Purkinje cell (primary cell): ENCODE results near the gene GPAM. TPM values are rescaled to one million over a fixed set of nuclear protein-coding genes. Genes with fewer than 3 reads are reported as not detected.

Experiments used
- polyA plus RNA-seq: library from polyadenylated mRNA; unstranded; fragments of >200 nt; fragmentation: Nextera tagmentation; gene quantifications from 2 replicates; pipeline ENCODE4 v1.2.1, GENCODE V29; 2014

Gene GPAM
- polyA plus RNA-seq: 2.8 and 9.4 TPM in 2 replicates

DNA sequence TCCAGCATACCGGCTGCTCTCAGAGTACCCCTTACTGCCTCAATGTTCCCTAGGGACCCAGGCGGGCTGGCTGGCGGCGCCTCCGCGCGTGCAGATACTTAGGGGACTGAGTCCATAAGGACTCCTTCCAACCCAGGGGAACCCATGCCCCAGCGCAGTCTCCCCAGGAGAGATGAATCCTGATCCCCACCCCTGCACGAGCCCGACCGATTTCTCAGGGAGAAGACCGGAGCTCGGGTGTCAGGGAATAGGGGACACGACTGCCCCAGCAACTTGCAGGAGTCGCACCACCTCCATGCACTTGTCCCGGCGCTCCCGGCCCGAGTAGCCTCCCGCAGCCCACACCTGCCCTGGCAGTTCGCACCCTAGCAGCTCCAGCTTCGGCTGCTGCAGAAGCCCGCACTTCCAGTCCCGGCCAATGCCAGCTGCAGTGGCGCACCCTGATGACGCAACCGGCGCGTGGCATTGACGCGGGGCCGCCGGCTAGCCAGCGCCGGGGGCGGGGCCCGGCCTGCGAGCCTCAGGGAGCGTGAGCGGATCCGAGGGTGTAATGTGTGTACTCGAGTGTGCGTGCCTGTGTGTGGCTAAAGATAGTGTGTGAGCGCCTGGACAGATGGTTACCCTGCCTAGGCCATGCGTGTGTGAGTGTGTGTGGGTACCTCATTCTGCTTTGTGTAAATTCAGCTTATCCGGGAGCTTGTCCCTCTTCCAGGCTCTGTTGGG, at the start of gene GPAM:
Gene GPAM (minus strand): TSS at position 437 of the 723 bp plus-strand sequence. CDS start 1,981 bp downstream, outside the sequence.

Other genes starting within 250 kb of the GPAM start
- not detected in 2 replicates for gene TECTB, start 99.6 kb upstream of the GPAM start, polyA plus RNA-seq
- 0.27 TPM in 1 of 2 replicates, not detected in the other for gene ACSL5, start 190.4 kb upstream of the GPAM start, polyA plus RNA-seq